H1 (cell line): ENCODE measurements around the gene PLCB1. TPM values are rescaled to one million over a fixed set of nuclear protein-coding genes. Genes with fewer than 3 reads are reported as not detected.

Experiments
- CTCF ChIA-PET: fragments of 300-600 bp; sonication (Branson Sonifier 250); formaldehyde crosslinking; loops from one replicate; lab custom pipeline; 2021; ENCODE audit not compliant: partially characterized antibody; lab: Charles Lee
- POLR2A ChIA-PET: fragments of 300-600 bp; sonication (Branson Sonifier 250); formaldehyde crosslinking; loops from one replicate; lab custom pipeline; 2021; ENCODE audit warnings: inconsistent platforms; ENCODE audit not compliant: partially characterized antibody; lab: Charles Lee
- DNase-seq, 2 experiments: peaks; one replicate each; pipeline versions ENCODE4 v3.0.0 to v3.0.0-alpha.2; 2010 to 2022; ENCODE audit warnings: low spot score in 2 of 2, low read depth in 1 of 2, mixed read lengths in 1 of 2
- FAIRE-seq: peaks from 2 replicates; lab custom pipeline; 2011; peaks lifted over from hg19 to GRCh38; lab: Jason Lieb, UNC
- H2AFZ ChIP-seq: 2 replicates; pipeline ENCODE4 v1.8.1; 2012; ENCODE audit warnings: low read length, inconsistent platforms
- H2AK5ac ChIP-seq: 2 replicates; pipeline ENCODE4 v1.6.1; 2013; ENCODE audit warnings: low read depth, low read length
- H2BK120ac ChIP-seq: replicated peaks from 2 replicates; pipeline ENCODE3; 2013; ENCODE audit warnings: low read depth, low read length, inconsistent platforms
- H2BK12ac ChIP-seq: 2 replicates; pipeline ENCODE4 v1.6.1; 2013; ENCODE audit warnings: low read depth, low read length
- H2BK15ac ChIP-seq: 2 replicates; pipeline ENCODE4 v1.6.1; 2013; ENCODE audit warnings: low read length
- H2BK20ac ChIP-seq: 2 replicates; pipeline ENCODE4 v1.6.1; 2013; ENCODE audit warnings: low read length
- H2BK5ac ChIP-seq: 2 replicates; pipeline ENCODE4 v1.6.1; 2013; ENCODE audit warnings: low read depth, low read length
- H3K14ac ChIP-seq: 2 replicates; pipeline ENCODE4 v1.6.1; 2013; ENCODE audit warnings: inconsistent platforms; ENCODE audit not compliant: insufficient read length
- H3K18ac ChIP-seq: 2 replicates; pipeline ENCODE4 v1.6.1; 2013; ENCODE audit warnings: low read length; ENCODE audit errors: extremely low read depth
- H3K23ac ChIP-seq: 2 replicates; pipeline ENCODE4 v1.6.1; 2013; ENCODE audit warnings: inconsistent platforms; ENCODE audit not compliant: insufficient read length
- H3K23me2 ChIP-seq: 2 replicates; pipeline ENCODE4 v1.6.1; 2013; ENCODE audit warnings: low read depth, low read length
- H3K27ac ChIP-seq: 2 replicates; pipeline ENCODE4 v1.6.1; 2011; ENCODE audit warnings: low read depth, low read length, inconsistent platforms
- H3K27me3 ChIP-seq, 4 experiments: replicated peaks in 1 of 4; 1 replicate in 1 of 4; 2 replicates in 3 of 4; pipeline versions ENCODE4 v1.6.1 to v1.8.1; 2011 to 2013; ENCODE audit warnings: low read length in 3 of 4, mild to moderate bottlenecking in 3 of 4, inconsistent platforms in 2 of 4, mixed read lengths in 2 of 4, moderate library complexity in 1 of 4; ENCODE audit not compliant: control insufficient read depth in 3 of 4, insufficient read depth in 3 of 4; ENCODE audit errors: extremely low read depth in 1 of 4
- H3K36me3 ChIP-seq, 4 experiments: 2 replicates each; pipeline versions ENCODE4 v1.6.1 to v1.8.1; 2011 to 2013; ENCODE audit warnings: mild to moderate bottlenecking in 4 of 4, low read length in 3 of 4, moderate library complexity in 2 of 4, control low read depth in 1 of 4, inconsistent platforms in 1 of 4; ENCODE audit not compliant: insufficient read depth in 4 of 4, control insufficient read depth in 2 of 4
- H3K4ac ChIP-seq: replicated peaks from 2 replicates; pipeline ENCODE3; 2013; ENCODE audit warnings: low read length, low read depth, mixed read lengths, inconsistent platforms; ENCODE audit not compliant: insufficient read length
- H3K4me1 ChIP-seq, 4 experiments: replicated peaks in 1 of 4; 1 replicate in 1 of 4; 2 replicates in 3 of 4; pipeline versions ENCODE4 v1.6.1 to v1.8.1; 2011 to 2013; ENCODE audit warnings: low read length in 3 of 4, inconsistent platforms in 2 of 4, mixed read lengths in 1 of 4; ENCODE audit not compliant: insufficient read depth in 4 of 4, control insufficient read depth in 3 of 4
- H3K4me2 ChIP-seq, 2 experiments: 2 replicates each; pipeline versions ENCODE4 v1.6.1 to v1.8.1; 2011 to 2013; ENCODE audit warnings: low read depth in 2 of 2, low read length in 2 of 2, control low read depth in 1 of 2, inconsistent platforms in 1 of 2, mild to moderate bottlenecking in 1 of 2; ENCODE audit not compliant: insufficient read depth in 1 of 2
- H3K4me3 ChIP-seq, 4 experiments: fragments of 200-600, 300-600 bp in 1 of 4; sonication (generic), shearing (Covaris generic), sonication (Bioruptor Twin) in 1 of 4; 2 replicates each; pipeline versions ENCODE4 v1.5.1 to v1.8.1; 2011 to 2016; ENCODE audit warnings: low read length in 4 of 4, low read depth in 3 of 4, control low read depth in 2 of 4, inconsistent platforms in 2 of 4, mild to moderate bottlenecking in 2 of 4, mixed read lengths in 1 of 4, moderate library complexity in 1 of 4; ENCODE audit not compliant: insufficient read depth in 2 of 4; ENCODE audit errors: extremely low read depth in 1 of 4
- H3K56ac ChIP-seq: replicated peaks from 2 replicates; pipeline ENCODE3; 2013; ENCODE audit warnings: low read depth, mild to moderate bottlenecking, mixed read lengths, low read length, inconsistent platforms; ENCODE audit not compliant: insufficient read length
- H3K79me1 ChIP-seq: 2 replicates; pipeline ENCODE4 v1.6.1; 2013; ENCODE audit warnings: low read depth, low read length, control low read depth
- H3K79me2 ChIP-seq, 2 experiments: 2 replicates each; pipeline versions ENCODE4 v1.6.1 to v1.8.1; 2012 to 2013; ENCODE audit warnings: low read length in 2 of 2, mild to moderate bottlenecking in 2 of 2, inconsistent platforms in 1 of 2; ENCODE audit not compliant: insufficient read depth in 2 of 2, control insufficient read depth in 1 of 2
- H3K9ac ChIP-seq, 4 experiments: replicated peaks in 1 of 4; 1 replicate in 1 of 4; 2 replicates in 3 of 4; pipeline versions ENCODE4 v1.6.1 to v1.8.1; 2011 to 2013; ENCODE audit warnings: low read depth in 3 of 4, low read length in 3 of 4, control low read depth in 2 of 4, mild to moderate bottlenecking in 2 of 4, moderate library complexity in 2 of 4, inconsistent platforms in 1 of 4; ENCODE audit errors: extremely low read depth in 1 of 4
- H3K9me3 ChIP-seq, 2 experiments: 2 replicates each; pipeline versions ENCODE4 v1.6.1 to v1.8.1; 2012 to 2013; ENCODE audit warnings: mild to moderate bottlenecking in 2 of 2, moderate library complexity in 2 of 2, control low read depth in 1 of 2, inconsistent platforms in 1 of 2, low read depth in 1 of 2, low read length in 1 of 2, mixed read lengths in 1 of 2; ENCODE audit not compliant: insufficient read depth in 2 of 2
- H4K20me1 ChIP-seq, 2 experiments: replicated peaks in 1 of 2; 2 replicates each; pipeline versions ENCODE3 to v1.8.1; 2011 to 2013; ENCODE audit warnings: inconsistent platforms in 2 of 2, low read length in 2 of 2, mild to moderate bottlenecking in 1 of 2; ENCODE audit not compliant: insufficient read depth in 2 of 2, control insufficient read depth in 1 of 2
- H4K5ac ChIP-seq: 2 replicates; pipeline ENCODE4 v1.6.1; 2013; ENCODE audit warnings: low read length, low read depth, mixed read lengths, inconsistent platforms; ENCODE audit not compliant: insufficient read length
- H4K8ac ChIP-seq: 2 replicates; pipeline ENCODE4 v1.8.0; 2013; ENCODE audit warnings: mild to moderate bottlenecking, moderate library complexity, low read length, inconsistent platforms; ENCODE audit not compliant: insufficient read depth; ENCODE audit errors: extremely low read depth
- H4K91ac ChIP-seq: replicated peaks from 2 replicates; pipeline ENCODE3; 2013; ENCODE audit warnings: low read length, mixed read lengths, inconsistent platforms; ENCODE audit not compliant: insufficient read length
- EZH2 ChIP-seq: fragments of 200-600 bp; sonication (generic); IDR thresholded peaks from 2 replicates; pipeline ENCODE4 v1.7.1; 2012; ENCODE audit warnings: low read depth, mild to moderate bottlenecking, moderate library complexity, low read length, inconsistent platforms; ENCODE audit not compliant: severe bottlenecking
- RBBP5 ChIP-seq: IDR thresholded peaks from 2 replicates; pipeline ENCODE4 v1.7.1; 2012; ENCODE audit warnings: low read depth, mild to moderate bottlenecking, inconsistent platforms, low read length, moderate library complexity, borderline replicate concordance
- WGBS, 2 experiments: shearing (Covaris generic) in 1 of 2; methylation state at CpG; one replicate each; pipeline versions ENCODE4 v1.1.6 to v1.1.7; 2013 to 2015; ENCODE audit warnings: low lambda C conversion rate in 2 of 2, mixed read lengths in 2 of 2, inconsistent platforms in 1 of 2, low coverage in 1 of 2, missing lambda C conversion rate in 1 of 2; ENCODE audit not compliant: insufficient replicate concordance in 2 of 2, insufficient coverage in 1 of 2, insufficient read length in 1 of 2; ENCODE audit errors: extremely low coverage in 1 of 2, missing lambda C conversion rate in 1 of 2; 5-methylcytosine and 5-hydroxymethylcytosine counted together
- polyA plus RNA-seq, 7 experiments: library from polyadenylated mRNA; depleted of rRNA in 3 of 7; stranded (reverse) in 5 of 7; unstranded in 2 of 7; fragments of >200 nt in 5 of 7; fragments of 200-250 nt in 2 of 7; gene quantifications; 1 replicate in 5 of 7; 2 replicates in 1 of 7; 4 replicates in 1 of 7; pipeline versions ENCODE4 v1.2.1 to v1.2.3, GENCODE V29; 2011 to 2013; ENCODE audit warnings: missing spikeins in 2 of 7, mixed read lengths in 2 of 7
- total RNA-seq: library from RNA; stranded (reverse); fragmentation: NEBNext Ultra II Directional; extraction: Animal tissue kit (Norgen Biotek cat#: 25700); gene quantifications from 2 replicates; pipeline ENCODE4 v1.2.1, GENCODE V29; 2021

PLCB1 gene
- total and polyA plus RNA-seq, 2 of the 8 experiments (the other 6 are each of a cell fraction or from before 2014, with no cell fraction given) = 2.6 to 9.1 TPM

DNA sequence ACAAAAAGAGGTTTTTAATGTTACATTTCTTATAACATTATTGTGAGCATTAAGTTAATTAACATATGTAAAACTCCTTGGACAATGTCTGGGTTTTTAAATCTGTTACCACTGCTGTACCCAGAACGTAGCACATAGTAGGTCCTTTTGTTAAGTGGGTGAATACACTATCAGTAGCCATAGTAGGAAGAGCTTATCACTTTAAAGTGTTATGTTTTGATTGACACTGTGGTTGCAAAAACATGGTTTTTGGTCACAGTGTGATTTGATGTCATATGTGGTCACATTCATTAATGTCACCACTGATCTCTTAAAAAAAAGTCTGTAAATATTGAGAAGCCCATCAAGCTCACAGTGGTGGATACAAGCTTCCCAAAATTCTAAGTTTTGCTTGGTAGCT is 160.7 kb downstream of the PLCB1 start:
- TF ChIP-seq EZH2 (no peak), RBBP5 (no peak)
- TF ChIP-seq, all 59 proteins: peak for 0
- WGBS, 2 experiments = 84% methylated on average over 1 of the region's 1 CpG; no CpG with 5 or more reads in 1 of the 2 experiments
- CTCF ChIA-PET = interaction anchor here (0.9 to 1.4 kb wide), 3 partner anchors 10 to 13 kb away, joined by 3 to 4 read pairs (median 3); no protein-coding TSS in a partner anchor

More for the DNA sequence above, 160.7 kb downstream of the PLCB1 start:
- Histone ChIP-seq H3K4me2 (no peak overlapping the region), H2BK5ac (no peak overlapping the region), H3K23me2 (no peaks in the 10 kb centered on the region), H3K79me2 (no peaks in the 10 kb centered on the region), H4K91ac (no peak overlapping the region), H3K4me1 (no peaks in the 10 kb centered on the region), H3K14ac (no peak overlapping the region), H3K27me3 (no peaks in the 10 kb centered on the region), H3K79me1 (no peaks in the 10 kb centered on the region), H3K4me3 (no peak overlapping the region), H3K9me3 (no peaks in the 10 kb centered on the region), H3K18ac (no peak overlapping the region), H3K4ac (no peak overlapping the region), H4K8ac (no peak overlapping the region), H4K20me1 (no peaks in the 10 kb centered on the region), H2AFZ (no peak overlapping the region), H2BK15ac (no peak overlapping the region), H2BK120ac (no peak overlapping the region), H3K27ac (no peak overlapping the region), H3K9ac (no peak overlapping the region), H3K56ac (no peak overlapping the region), H2BK12ac (no peak overlapping the region), H2AK5ac (no peak overlapping the region), H4K5ac (no peak overlapping the region), H3K36me3 (no peaks in the 10 kb centered on the region; a peak in 1 of 8 replicates), H3K23ac (no peak overlapping the region), H2BK20ac (no peak overlapping the region)
- POLR2A ChIA-PET = no interaction called here
- no peak for DNase-seq
- no peak for FAIRE-seq
